OCI-LY3 (cell line): Measurements from ENCODE around the gene MPIG6B.

Experiments
- H2AFZ ChIP-seq: fragments of 200-600, 300-600 bp; shearing (Covaris generic); 2 replicates; pipeline ENCODE4 v1.6.0; 2014; ENCODE audit warnings: antibody characterized with exemption, low read depth, low read length
- H3K27ac ChIP-seq: fragments of 200-600, 300-600 bp; sonication (generic); 2 replicates; pipeline ENCODE4 v1.5.1; 2014; ENCODE audit warnings: mild to moderate bottlenecking, low read length, moderate library complexity, mixed read lengths
- H3K27me3 ChIP-seq: fragments of 200-600, 300-600 bp; sonication (generic); 2 replicates; pipeline ENCODE4 v1.6.1; 2014; ENCODE audit warnings: low read depth, low read length, mixed read lengths
- H3K36me3 ChIP-seq: fragments of 200-600, 300-600 bp; sonication (generic); replicated peaks from 2 replicates; pipeline ENCODE3; 2014; ENCODE audit warnings: low read depth, low read length, mixed read lengths
- H3K4me1 ChIP-seq: fragments of 300-600, 200-600 bp; sonication (generic); 2 replicates; pipeline ENCODE4 v1.6.1; 2014; ENCODE audit warnings: low read length, mixed read lengths
- H3K4me2 ChIP-seq: fragments of 200-600, 300-600 bp; sonication (generic); 2 replicates; pipeline ENCODE4 v1.6.1; 2014; ENCODE audit warnings: low read length, mixed read lengths
- H3K4me3 ChIP-seq: fragments of 300-600, 200-600 bp; sonication (generic); 2 replicates; pipeline ENCODE4 v1.5.1; 2014; ENCODE audit warnings: antibody characterized with exemption, mild to moderate bottlenecking, low read length, moderate library complexity
- H3K79me2 ChIP-seq: fragments of 300-600, 200-600 bp; shearing (Covaris generic); 2 replicates; pipeline ENCODE4 v1.6.1; 2014; ENCODE audit warnings: mild to moderate bottlenecking, low read length, mixed read lengths
- H3K9ac ChIP-seq: fragments of 300-600, 200-600 bp; shearing (Covaris generic); 2 replicates; pipeline ENCODE4 v1.6.0; 2014; ENCODE audit warnings: mild to moderate bottlenecking, low read length, moderate library complexity
- H3K9me3 ChIP-seq: fragments of 200-600, 300-600 bp; shearing (Covaris generic); 2 replicates; pipeline ENCODE4 v1.6.1; 2014; ENCODE audit warnings: low read length, mixed read lengths; ENCODE audit not compliant: insufficient read depth
- H4K20me1 ChIP-seq: fragments of 200-600, 300-600 bp; sonication (generic); 2 replicates; pipeline ENCODE4 v1.6.1; 2016; ENCODE audit warnings: low read length, mixed read lengths; ENCODE audit not compliant: insufficient read depth
- EZH2phosphoT487 ChIP-seq: fragments of 200-600 bp; shearing (Covaris generic); IDR thresholded peaks from 2 replicates; pipeline ENCODE4 v1.6.1; 2018; ENCODE audit warnings: antibody characterized with exemption, mixed run types, low read depth
- TF ChIP-seq, protein P1 (sequence below): fragments of 200-600, 300-600 bp; sonication (generic); IDR thresholded peaks from 2 replicates; pipeline ENCODE4 v1.5.1; 2014; ENCODE audit warnings: antibody characterized with exemption, low read length, low read depth

Gene MPIG6B

GRCh38 chr6:31680226-31681134 is 42.7 kb upstream of the MPIG6B start, which contains the start of gene LY6G5C:
Gene LY6G5C, minus strand, starts transcription at chr6:31681067. Its CDS starts 694 bp downstream, at chr6:31680373.
- Histone ChIP-seq H3K27ac (no peak within 1 kb of the TSS), H2AFZ (peak within 1 kb of the TSS; percentile 59), H3K9me3 (no peaks in the 10 kb centered on the region), H4K20me1 (no peaks in the 10 kb centered on the region), H3K27me3 (no peaks in the 10 kb centered on the region), H3K4me1 (peaks cover 17% of the 10 kb centered on the region), H3K4me3 (peak within 1 kb of the TSS; percentile 76), H3K9ac (peak within 1 kb of the TSS; percentile 53; the same call in 1 of the 2 replicates), H3K4me2 (peak within 1 kb of the TSS; percentile 77), H3K79me2 (no peaks in the 10 kb centered on the region), H3K36me3 (no peaks in the 10 kb centered on the region)
- no peak for TF ChIP-seq EZH2phosphoT487
- TF ChIP-seq, protein P1, sequence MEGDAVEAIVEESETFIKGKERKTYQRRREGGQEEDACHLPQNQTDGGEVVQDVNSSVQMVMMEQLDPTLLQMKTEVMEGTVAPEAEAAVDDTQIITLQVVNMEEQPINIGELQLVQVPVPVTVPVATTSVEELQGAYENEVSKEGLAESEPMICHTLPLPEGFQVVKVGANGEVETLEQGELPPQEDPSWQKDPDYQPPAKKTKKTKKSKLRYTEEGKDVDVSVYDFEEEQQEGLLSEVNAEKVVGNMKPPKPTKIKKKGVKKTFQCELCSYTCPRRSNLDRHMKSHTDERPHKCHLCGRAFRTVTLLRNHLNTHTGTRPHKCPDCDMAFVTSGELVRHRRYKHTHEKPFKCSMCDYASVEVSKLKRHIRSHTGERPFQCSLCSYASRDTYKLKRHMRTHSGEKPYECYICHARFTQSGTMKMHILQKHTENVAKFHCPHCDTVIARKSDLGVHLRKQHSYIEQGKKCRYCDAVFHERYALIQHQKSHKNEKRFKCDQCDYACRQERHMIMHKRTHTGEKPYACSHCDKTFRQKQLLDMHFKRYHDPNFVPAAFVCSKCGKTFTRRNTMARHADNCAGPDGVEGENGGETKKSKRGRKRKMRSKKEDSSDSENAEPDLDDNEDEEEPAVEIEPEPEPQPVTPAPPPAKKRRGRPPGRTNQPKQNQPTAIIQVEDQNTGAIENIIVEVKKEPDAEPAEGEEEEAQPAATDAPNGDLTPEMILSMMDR: peak; percentile 54

DNA sequence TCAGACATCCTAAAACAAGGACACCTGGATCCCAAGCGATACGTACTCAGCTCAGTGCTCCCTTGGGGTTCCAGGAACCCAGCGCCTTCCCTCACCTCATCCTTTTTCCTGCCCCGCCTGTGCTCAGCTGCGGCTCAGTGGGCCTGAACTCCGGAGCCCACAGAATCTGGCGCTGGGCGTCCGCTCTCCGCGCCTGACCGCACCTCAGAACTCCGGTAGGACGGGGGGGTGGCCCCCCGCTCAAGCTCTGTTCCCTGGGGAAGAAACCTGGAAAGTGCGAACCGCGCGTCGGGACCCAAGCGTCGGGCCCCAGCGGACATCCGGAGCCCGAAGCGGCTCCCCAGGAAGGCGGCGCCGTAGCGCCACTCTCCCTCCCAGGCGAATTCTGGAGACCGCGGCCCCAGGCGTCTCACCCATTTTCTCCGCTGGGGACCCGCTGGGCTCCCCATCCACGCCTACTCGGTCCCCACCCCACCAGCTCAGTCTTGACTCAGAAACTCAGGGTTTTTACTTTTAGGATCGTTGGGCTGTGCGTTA is 42.0 kb upstream of the MPIG6B start:
- H3K36me3 ChIP-seq: no peaks in the 10 kb centered on the region
- H4K20me1 ChIP-seq: no peaks in the 10 kb centered on the region
- peaks cover 16% of the 10 kb centered on the region for H3K4me1 ChIP-seq
- no peak overlapping the region for H3K27ac ChIP-seq
- H3K4me2 ChIP-seq: peak overlapping the region; percentile 77
- peak overlapping the region; percentile 59 for H2AFZ ChIP-seq
- TF ChIP-seq EZH2phosphoT487: no peak
- TF ChIP-seq, protein P1: no peak
- H3K27me3 ChIP-seq: no peaks in the 10 kb centered on the region
- H3K4me3 ChIP-seq: peak overlapping the region; percentile 76
- H3K9me3 ChIP-seq: no peaks in the 10 kb centered on the region
- H3K9ac ChIP-seq: peak overlapping the region; percentile 53; the same call in 1 of the 2 replicates
- H3K79me2 ChIP-seq: no peaks in the 10 kb centered on the region

GRCh38 chr6:31683591-31683990 is 39.6 kb upstream of the MPIG6B start:
- H3K4me2 ChIP-seq: no peak overlapping the region
- no peak overlapping the region for H3K27ac ChIP-seq
- no peak overlapping the region for H2AFZ ChIP-seq
- TF ChIP-seq EZH2phosphoT487: no peak
- TF ChIP-seq, protein P1: no peak
- H3K9ac ChIP-seq: no peak overlapping the region
- H4K20me1 ChIP-seq: no peaks in the 10 kb centered on the region
- no peaks in the 10 kb centered on the region for H3K36me3 ChIP-seq
- H3K4me3 ChIP-seq: no peak overlapping the region
- H3K27me3 ChIP-seq: no peaks in the 10 kb centered on the region
- no peaks in the 10 kb centered on the region for H3K9me3 ChIP-seq
- H3K4me1 ChIP-seq: peaks cover 4% of the 10 kb centered on the region; the same call in 1 of the 2 replicates
- no peaks in the 10 kb centered on the region for H3K79me2 ChIP-seq

GRCh38 chr6:31686483-31686882 is 36.7 kb upstream of the MPIG6B start:
- no peak overlapping the region for H3K27ac ChIP-seq
- H3K4me2 ChIP-seq: no peak overlapping the region
- no peak overlapping the region for H3K4me3 ChIP-seq
- H3K36me3 ChIP-seq: peaks cover 2% of the 10 kb centered on the region
- H4K20me1 ChIP-seq: no peaks in the 10 kb centered on the region
- H3K9ac ChIP-seq: no peak overlapping the region
- no peaks in the 10 kb centered on the region for H3K27me3 ChIP-seq
- H3K79me2 ChIP-seq: no peaks in the 10 kb centered on the region
- no peaks in the 10 kb centered on the region for H3K9me3 ChIP-seq
- H3K4me1 ChIP-seq: peaks cover 5% of the 10 kb centered on the region; the same call in 1 of the 2 replicates
- TF ChIP-seq EZH2phosphoT487: no peak
- TF ChIP-seq, protein P1: no peak
- H2AFZ ChIP-seq: no peak overlapping the region
